Karpas-422 (cell line): ENCODE measurements around the gene HIBADH. TPM values are rescaled to one million over a fixed set of nuclear protein-coding genes. Genes with fewer than 3 reads are reported as not detected.

Source experiments
- DNase-seq: peaks from one replicate; pipeline ENCODE4 v3.0.0-alpha.2; 2015
- H2AFZ ChIP-seq: fragments of 200-600 bp; sonication (generic); 2 replicates; pipeline ENCODE4 v1.6.1; 2014; ENCODE audit warnings: antibody characterized with exemption, low read length, mixed read lengths
- H3K27ac ChIP-seq: fragments of 200-600 bp; sonication (generic); 2 replicates; pipeline ENCODE4 v1.5.1; 2014; ENCODE audit warnings: mild to moderate bottlenecking, low read length, moderate library complexity
- H3K27me3 ChIP-seq: fragments of 200-600 bp; sonication (generic); 2 replicates; pipeline ENCODE4 v1.6.1; 2014; ENCODE audit warnings: low read length, mixed read lengths
- H3K36me3 ChIP-seq: fragments of 200-600 bp; sonication (generic); 2 replicates; pipeline ENCODE4 v1.6.1; 2014; ENCODE audit warnings: low read length, mixed read lengths; ENCODE audit not compliant: insufficient read depth
- H3K4me1 ChIP-seq: fragments of 200-600 bp; sonication (generic); 2 replicates; pipeline ENCODE4 v1.6.1; 2014; ENCODE audit warnings: mild to moderate bottlenecking, low read length, mixed read lengths
- H3K4me2 ChIP-seq: fragments of 200-600 bp; sonication (generic); 2 replicates; pipeline ENCODE4 v1.6.1; 2014; ENCODE audit warnings: low read length, low read depth, mild to moderate bottlenecking; ENCODE audit not compliant: poor library complexity, severe bottlenecking
- H3K4me3 ChIP-seq: fragments of 200-600 bp; sonication (generic); 2 replicates; pipeline ENCODE4 v1.5.1; 2014; ENCODE audit warnings: mild to moderate bottlenecking, antibody characterized with exemption, low read length, mixed read lengths
- H3K79me2 ChIP-seq: fragments of 200-600 bp; sonication (generic); 2 replicates; pipeline ENCODE4 v1.6.1; 2014; ENCODE audit warnings: mild to moderate bottlenecking, low read length, mixed read lengths
- H3K9ac ChIP-seq: fragments of 200-600 bp; sonication (generic); 2 replicates; pipeline ENCODE4 v1.6.0; 2014; ENCODE audit warnings: low read length
- H3K9me2 ChIP-seq: fragments of 200-600 bp; sonication (generic), shearing (Covaris generic); replicated peaks from 2 replicates; pipeline ENCODE4 v1.6.0; 2014; ENCODE audit warnings: mild to moderate bottlenecking, low read length, moderate library complexity; ENCODE audit not compliant: insufficient read depth
- H3K9me3 ChIP-seq: fragments of 300-700, 200-600 bp; sonication (generic); 2 replicates; pipeline ENCODE4 v1.6.1; 2014; ENCODE audit warnings: low read length, mixed read lengths
- H4K20me1 ChIP-seq: fragments of 200-600 bp; sonication (generic); 2 replicates; pipeline ENCODE4 v1.6.1; 2014; ENCODE audit warnings: mild to moderate bottlenecking, antibody characterized with exemption, low read length, low read depth; ENCODE audit not compliant: insufficient read depth
- total RNA-seq: library from RNA; depleted of rRNA; stranded (reverse); fragments of >200 nt; shearing (Covaris generic); gene quantifications from 2 replicates; pipeline ENCODE4 v1.2.3, GENCODE V29; 2014; ENCODE audit warnings: low replicate concordance

Gene HIBADH
- total RNA-seq, 1 experiment from 2014 or later: 30.1 TPM

- Histone ChIP-seq H3K4me2 (no peak overlapping the region), H3K4me3 (no peak overlapping the region), H3K9me2 (no peaks in the 10 kb centered on the region), H3K9me3 (no peaks in the 10 kb centered on the region), H3K27me3 (no peaks in the 10 kb centered on the region), H3K9ac (no peak overlapping the region), H2AFZ (no peak overlapping the region), H3K27ac (no peak overlapping the region), H4K20me1 (no peaks in the 10 kb centered on the region; the same call in 1 of the 2 replicates), H3K36me3 (no peaks in the 10 kb centered on the region), H3K4me1 (peaks cover 13% of the 10 kb centered on the region; the same call in 1 of the 2 replicates), H3K79me2 (no peaks in the 10 kb centered on the region)
- DNase-seq: no peak
These were observed 61.5 kb downstream of the HIBADH start for GRCh38 chr7:27601217-27601616.

- Histone ChIP-seq H3K9me3 (no peaks in the 10 kb centered on the region), H3K4me2 (no peak overlapping the region), H3K9me2 (no peaks in the 10 kb centered on the region), H3K9ac (no peak overlapping the region), H4K20me1 (no peaks in the 10 kb centered on the region; the same call in 1 of the 2 replicates), H3K79me2 (no peaks in the 10 kb centered on the region), H2AFZ (no peak overlapping the region), H3K27me3 (no peaks in the 10 kb centered on the region), H3K4me1 (peaks cover 11% of the 10 kb centered on the region; the same call in 1 of the 2 replicates), H3K4me3 (no peak overlapping the region), H3K27ac (no peak overlapping the region), H3K36me3 (no peaks in the 10 kb centered on the region)
- no peak for DNase-seq
These were observed 62.4 kb downstream of the HIBADH start for GRCh38 chr7:27600247-27600646.

GRCh38 chr7:27595009-27595408, 67.7 kb downstream of the HIBADH start:
- H3K79me2 ChIP-seq: no peaks in the 10 kb centered on the region

GRCh38 chr7:27593226-27593625, 69.5 kb downstream of the HIBADH start:
- Histone ChIP-seq H3K27ac (no peak overlapping the region), H3K79me2 (no peaks in the 10 kb centered on the region), H3K9ac (no peak overlapping the region), H3K4me2 (no peak overlapping the region), H3K9me2 (no peaks in the 10 kb centered on the region), H3K36me3 (no peaks in the 10 kb centered on the region), H4K20me1 (no peaks in the 10 kb centered on the region), H2AFZ (no peak overlapping the region), H3K4me3 (no peak overlapping the region), H3K4me1 (peaks cover 7% of the 10 kb centered on the region), H3K9me3 (no peaks in the 10 kb centered on the region), H3K27me3 (no peaks in the 10 kb centered on the region)
- DNase-seq: no peak

More at GRCh38 chr7:27595009-27595408, 67.7 kb downstream of the HIBADH start:
- Histone ChIP-seq H3K9me3 (no peaks in the 10 kb centered on the region), H3K27ac (no peak overlapping the region), H3K9ac (no peak overlapping the region), H3K9me2 (no peaks in the 10 kb centered on the region), H3K4me3 (no peak overlapping the region), H3K4me2 (no peak overlapping the region), H2AFZ (no peak overlapping the region), H3K4me1 (peaks cover 6% of the 10 kb centered on the region; the same call in 1 of the 2 replicates), H3K36me3 (no peaks in the 10 kb centered on the region), H3K27me3 (no peaks in the 10 kb centered on the region), H4K20me1 (no peaks in the 10 kb centered on the region)
- DNase-seq: no peak

- Histone ChIP-seq H2AFZ (no peak overlapping the region), H3K27ac (no peak overlapping the region), H3K9me2 (no peaks in the 10 kb centered on the region), H3K4me2 (no peak overlapping the region), H3K27me3 (no peaks in the 10 kb centered on the region), H3K9me3 (no peaks in the 10 kb centered on the region), H3K79me2 (no peaks in the 10 kb centered on the region), H3K36me3 (no peaks in the 10 kb centered on the region), H3K4me3 (no peak overlapping the region), H3K4me1 (peaks cover 29% of the 10 kb centered on the region), H4K20me1 (no peaks in the 10 kb centered on the region), H3K9ac (no peak overlapping the region)
- no peak for DNase-seq
These were observed 72.3 kb downstream of the HIBADH start for GRCh38 chr7:27590416-27590815.

GRCh38 chr7:27587429-27587828, 75.3 kb downstream of the HIBADH start:
- Histone ChIP-seq H3K9me2 (no peaks in the 10 kb centered on the region), H3K27me3 (no peaks in the 10 kb centered on the region), H3K27ac (peak overlapping the region; percentile 84), H3K79me2 (no peaks in the 10 kb centered on the region), H3K4me3 (peak overlapping the region; percentile 49), H4K20me1 (no peaks in the 10 kb centered on the region), H3K9me3 (no peaks in the 10 kb centered on the region), H2AFZ (no peak overlapping the region), H3K4me1 (peaks cover 31% of the 10 kb centered on the region), H3K36me3 (no peaks in the 10 kb centered on the region), H3K9ac (peak overlapping the region; percentile 26), H3K4me2 (peak overlapping the region; percentile 85)
- peak; percentile 72 for DNase-seq

GRCh38 chr7:27586825-27587224, 75.9 kb downstream of the HIBADH start:
- Histone ChIP-seq H3K27me3 (no peaks in the 10 kb centered on the region), H4K20me1 (no peaks in the 10 kb centered on the region), H3K27ac (peak overlapping the region; percentile 84), H2AFZ (no peak overlapping the region), H3K9me3 (no peaks in the 10 kb centered on the region), H3K9me2 (no peaks in the 10 kb centered on the region), H3K9ac (peak overlapping the region; percentile 22; the same call in 1 of the 2 replicates), H3K4me1 (peaks cover 31% of the 10 kb centered on the region), H3K4me2 (peak overlapping the region; percentile 85), H3K36me3 (no peaks in the 10 kb centered on the region), H3K79me2 (no peaks in the 10 kb centered on the region), H3K4me3 (peak overlapping the region; percentile 49)
- peak; percentile 87 for DNase-seq

- Histone ChIP-seq H2AFZ (no peak overlapping the region), H3K4me1 (peaks cover 31% of the 10 kb centered on the region), H3K4me3 (no peak overlapping the region), H4K20me1 (0 out of 2 replicates have a peak, but pooled peaks cover under 1% of the 10 kb centered on the region), H3K9me3 (no peaks in the 10 kb centered on the region), H3K27ac (no peak overlapping the region), H3K36me3 (no peaks in the 10 kb centered on the region), H3K9ac (no peak overlapping the region), H3K4me2 (peak overlapping the region; percentile 85), H3K79me2 (no peaks in the 10 kb centered on the region), H3K9me2 (no peaks in the 10 kb centered on the region), H3K27me3 (no peaks in the 10 kb centered on the region)
- no peak for DNase-seq
These were observed 76.8 kb downstream of the HIBADH start for GRCh38 chr7:27585781-27586447.
